Upper lobe of left lung (tissue), 6 donors: Measurements from ENCODE around the gene MYO1G. TPM values are rescaled to one million over a fixed set of nuclear protein-coding genes. Genes with fewer than 3 reads are reported as not detected.

ENCODE experiments used
- ATAC-seq, 2 donors: fragments of 200-7000 bp; cut with Tn5 transposase; one replicate each; pipeline ENCODE4 v1.9.1; 2022; ENCODE audit warnings: mild to moderate bottlenecking in 2 of 2, moderate library complexity in 2 of 2; ENCODE audit not compliant: low FRiP score in 2 of 2
- DNase-seq, 2 donors: peaks; one replicate each; pipeline ENCODE4 v3.0.0-alpha.2; 2019 to 2020
- H3K27ac ChIP-seq, 4 donors: fragments of 200-600 bp; sonication (generic); one replicate each; pipeline ENCODE4 v1.5.1; 2016 to 2019
- H3K27me3 ChIP-seq, 4 donors: fragments of 200-600 bp; sonication (generic); one replicate each; pipeline ENCODE4 v1.5.1; 2017 to 2019
- H3K36me3 ChIP-seq, 4 donors: fragments of 200-600 bp; sonication (generic); one replicate each; pipeline ENCODE4 v1.5.1; 2016 to 2019
- H3K4me1 ChIP-seq, 4 donors: fragments of 200-600 bp; sonication (generic); one replicate each; pipeline ENCODE4 v1.5.1; 2018 to 2019
- H3K4me3 ChIP-seq, 4 donors: fragments of 200-600 bp; sonication (generic); one replicate each; pipeline ENCODE4 v1.5.1; 2017 to 2019; ENCODE audit warnings: mild to moderate bottlenecking in 2 of 4, moderate library complexity in 1 of 4
- H3K9me3 ChIP-seq, 4 donors: fragments of 200-600 bp; sonication (generic); one replicate each; pipeline ENCODE4 v1.5.1; 2018 to 2019
- CTCF ChIP-seq, 6 experiments: fragments of 450-650 bp in 4 of 6; fragments of 200-600 bp in 2 of 6; sonication (generic) in 2 of 6; IDR thresholded peaks; one replicate each; pipeline ENCODE4 v1.5.1; 2016 to 2019; ENCODE audit warnings: antibody characterized with exemption in 6 of 6
- EP300 ChIP-seq, 4 donors: sonication (generic); formaldehyde crosslinking; IDR thresholded peaks; one replicate each; pipeline ENCODE4 v1.5.1; 2017; ENCODE audit warnings: antibody characterized with exemption in 4 of 4, control low read depth in 2 of 4
- POLR2A ChIP-seq, 4 donors: fragments of 450-650 bp; IDR thresholded peaks; one replicate each; pipeline ENCODE4 v1.5.1; 2016 to 2017; ENCODE audit warnings: antibody characterized with exemption in 4 of 4, mild to moderate bottlenecking in 2 of 4
- POLR2AphosphoS5 ChIP-seq, 2 donors: sonication (generic); formaldehyde crosslinking; IDR thresholded peaks; one replicate each; pipeline ENCODE4 v1.5.1; 2017; ENCODE audit warnings: antibody characterized with exemption in 2 of 2
- WGBS, 2 donors: methylation state at CpG; one replicate each; pipeline ENCODE4 v1.1.5; 2017 to 2018; 5-methylcytosine and 5-hydroxymethylcytosine counted together
- total RNA-seq, 6 donors: library from RNA; depleted of rRNA in 4 of 6; stranded (reverse); fragments of >200 nt in 4 of 6; gene quantifications; one replicate each; pipeline versions ENCODE4 v1.1.0 to v1.2.1, GENCODE V29; 2016 to 2021
- donor health status: DM: no; HTN: no; CAD: no; lungs with moderate emphysema.
- donor health status: DM: no; HTN: yes; CAD: no; lungs with severe emphysema.

MYO1G gene
- total RNA-seq, 6 donors from 2014 or later = 19.7 to 51.3 (median 38.0) TPM

GRCh38 chr7:44965441-44965903 lies 13.3 kb downstream of the MYO1G start:
- H3K27ac ChIP-seq = no peak overlapping the region
- peaks cover 5 to 12% (median 11%) of the 10 kb centered on the region in 4 donors for H3K4me1 ChIP-seq
- ATAC-seq = no peak
- peaks cover 0 to 3% (median 0%) of the 10 kb centered on the region in 4 donors for H3K27me3 ChIP-seq
- DNase-seq = peak in 1 of 2 donors; percentile 75
- TF ChIP-seq EP300 (IDR thresholded peaks at IDR 0.05) (no peak), POLR2A (IDR thresholded peaks at IDR 0.05) (no peak), CTCF (IDR thresholded peaks at IDR 0.05) (no peak), POLR2AphosphoS5 (IDR thresholded peaks at IDR 0.05) (no peak)
- H3K36me3 ChIP-seq = peaks cover 0 to 6% (median 3%) of the 10 kb centered on the region in 4 donors
- H3K4me3 ChIP-seq = no peak overlapping the region
- H3K9me3 ChIP-seq = no peaks in the 10 kb centered on the region
- 89 to 95% methylated on average over 5 to 16 of the region's 16 CpGs for WGBS, 2 donors

- ATAC-seq = no peak
- Histone ChIP-seq H3K9me3 (no peaks in the 10 kb centered on the region), H3K27ac (no peak overlapping the region), H3K4me1 (peaks cover 5 to 12% (median 11%) of the 10 kb centered on the region in 4 donors), H3K36me3 (peaks cover 0 to 6% (median 3%) of the 10 kb centered on the region in 4 donors), H3K4me3 (no peak overlapping the region), H3K27me3 (peaks cover 0 to 3% (median 0%) of the 10 kb centered on the region in 4 donors)
- no peak for TF ChIP-seq CTCF (IDR thresholded peaks at IDR 0.05)
- TF ChIP-seq POLR2AphosphoS5 (IDR thresholded peaks at IDR 0.05) = no peak
- TF ChIP-seq EP300 (IDR thresholded peaks at IDR 0.05) = no peak
- no peak for TF ChIP-seq POLR2A (IDR thresholded peaks at IDR 0.05)
- peak in 1 of 2 donors; percentile 79 for DNase-seq
- 94 to 100% methylated on average over 2 to 13 of the region's 13 CpGs for WGBS, 2 donors
Measured at GRCh38 chr7:44964831-44965440, 13.9 kb downstream of the MYO1G start.

GRCh38 chr7:44964384-44964830 lies 14.4 kb downstream of the MYO1G start:
- H3K27me3 ChIP-seq = peaks cover 0 to 3% (median 0%) of the 10 kb centered on the region in 4 donors
- no peaks in the 10 kb centered on the region for H3K9me3 ChIP-seq
- H3K27ac ChIP-seq = no peak overlapping the region
- no peak for ATAC-seq
- H3K4me3 ChIP-seq = no peak overlapping the region
- peaks cover 5 to 12% (median 11%) of the 10 kb centered on the region in 4 donors for H3K4me1 ChIP-seq
- peaks cover 0 to 6% (median 3%) of the 10 kb centered on the region in 4 donors for H3K36me3 ChIP-seq
- DNase-seq = no peak
- TF ChIP-seq EP300 (IDR thresholded peaks at IDR 0.05) (no peak), POLR2A (IDR thresholded peaks at IDR 0.05) (no peak), CTCF (IDR thresholded peaks at IDR 0.05) (no peak), POLR2AphosphoS5 (IDR thresholded peaks at IDR 0.05) (no peak)
- 88 to 97% methylated on average over 4 to 7 of the region's 7 CpGs for WGBS, 2 donors

- ATAC-seq (no peak), DNase-seq (no peak)
- Histone ChIP-seq H3K27me3 (peaks cover 0 to 3% (median 0%) of the 10 kb centered on the region in 4 donors), H3K36me3 (peaks cover 0 to 6% (median 3%) of the 10 kb centered on the region in 4 donors), H3K27ac (no peak overlapping the region), H3K4me1 (peaks cover 5 to 12% (median 11%) of the 10 kb centered on the region in 4 donors), H3K4me3 (peak overlapping the region in 1 of 4 donors; percentile 44), H3K9me3 (no peaks in the 10 kb centered on the region)
- TF ChIP-seq POLR2AphosphoS5 (IDR thresholded peaks at IDR 0.05) = no peak
- no peak for TF ChIP-seq CTCF (IDR thresholded peaks at IDR 0.05)
- TF ChIP-seq POLR2A (IDR thresholded peaks at IDR 0.05) = no peak
- TF ChIP-seq EP300 (IDR thresholded peaks at IDR 0.05) = no peak
- WGBS, 2 donors = 88 to 96% methylated on average over 11 to 19 of the region's 24 CpGs
Measured at GRCh38 chr7:44963364-44964290, 15.2 kb downstream of the MYO1G start.
